NCI-H1417 (cell line): ENCODE measurements around the gene KBTBD3.
"Not testable (repeated sequence)": the region's sequence is repeated elsewhere in the genome, so short reads cannot be mapped to it uniquely, and the experiment has no call there.

Experiments used
- DNase-seq, 3 experiments: peaks; one replicate each; lab custom pipeline; 2025; lab: John Stamatoyannopoulos, UW

Gene KBTBD3

GRCh38 chr11:106061249-106061784 is 15.8 kb downstream of the KBTBD3 start:
- no peak for DNase-seq

- no peak for DNase-seq
Measured at GRCh38 chr11:106059617-106060016, 17.5 kb downstream of the KBTBD3 start.

- DNase-seq: not testable (repeated sequence)
Measured at GRCh38 chr11:106058377-106058776, 18.8 kb downstream of the KBTBD3 start.

GRCh38 chr11:106051103-106051502 is 26.0 kb downstream of the KBTBD3 start:
- no peak for DNase-seq

DNA sequence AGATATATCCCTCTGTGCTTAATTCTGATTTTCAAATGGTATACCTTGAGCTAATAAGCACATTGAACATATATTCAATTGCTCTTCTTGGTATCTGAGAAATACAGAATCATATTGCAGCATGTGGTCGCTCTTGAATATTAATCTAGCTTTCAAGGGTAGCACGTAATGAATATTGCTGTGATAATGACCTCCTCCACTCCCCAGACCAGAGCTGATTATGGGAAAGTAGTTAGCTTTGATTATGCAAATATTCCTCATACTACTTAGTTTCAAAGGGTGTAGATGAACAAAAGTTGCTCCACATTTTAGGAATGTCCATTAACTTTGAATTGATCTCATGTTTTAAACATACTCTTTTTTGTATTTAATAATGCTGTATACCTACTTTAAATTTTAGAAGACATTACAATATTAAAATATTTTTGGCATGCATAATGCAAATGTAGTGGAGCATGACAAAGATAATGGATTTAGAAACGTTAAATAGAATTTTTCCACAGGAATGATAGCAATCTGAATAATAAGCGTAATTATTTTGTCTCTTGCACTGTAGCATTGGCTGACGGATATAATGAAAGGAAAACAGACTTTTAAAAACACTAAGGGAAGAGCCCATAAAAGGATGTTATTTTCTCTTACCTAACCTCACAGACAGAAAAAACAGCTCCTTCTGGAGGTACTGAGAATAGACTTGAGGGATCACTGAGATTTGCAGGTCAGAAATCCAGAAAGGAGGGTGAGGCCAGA is 27.2 kb downstream of the KBTBD3 start:
- no peak for DNase-seq

GRCh38 chr11:106047631-106048030 is 29.5 kb downstream of the KBTBD3 start:
- no peak for DNase-seq

- no peak for DNase-seq
Measured at GRCh38 chr11:106043540-106043939, 33.6 kb downstream of the KBTBD3 start.

GRCh38 chr11:106032861-106033260 is 44.3 kb downstream of the KBTBD3 start:
- DNase-seq: no peak

GRCh38 chr11:106031936-106032335 is 45.2 kb downstream of the KBTBD3 start:
- DNase-seq: no peak

- no peak for DNase-seq
Measured at GRCh38 chr11:106031202-106031810, 45.8 kb downstream of the KBTBD3 start.

GRCh38 chr11:106030609-106031008 is 46.5 kb downstream of the KBTBD3 start:
- no peak for DNase-seq

DNA sequence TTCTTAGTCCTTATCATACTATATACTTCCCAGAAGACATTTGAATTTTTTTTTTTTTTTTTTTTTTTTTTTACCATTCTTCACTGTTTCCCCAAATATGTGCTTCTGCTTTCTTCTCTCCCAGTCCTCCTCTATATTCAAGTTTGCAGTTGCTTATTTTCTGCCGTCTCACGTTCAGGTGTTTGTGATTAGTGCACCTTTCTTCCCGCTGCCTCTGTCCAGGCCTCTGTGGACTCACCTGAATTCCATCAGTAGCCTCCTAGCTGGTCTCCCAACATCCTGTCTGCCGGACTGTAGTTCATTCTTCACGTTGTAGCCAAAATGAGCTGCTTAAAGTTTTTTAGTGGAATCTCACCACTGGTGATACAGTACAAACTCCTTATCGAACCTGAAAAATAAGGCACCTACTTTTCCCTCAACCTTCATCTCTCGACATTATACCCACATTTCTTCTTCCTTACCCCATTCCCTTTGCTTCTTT is 54.3 kb downstream of the KBTBD3 start:
- DNase-seq: no peak

DNA sequence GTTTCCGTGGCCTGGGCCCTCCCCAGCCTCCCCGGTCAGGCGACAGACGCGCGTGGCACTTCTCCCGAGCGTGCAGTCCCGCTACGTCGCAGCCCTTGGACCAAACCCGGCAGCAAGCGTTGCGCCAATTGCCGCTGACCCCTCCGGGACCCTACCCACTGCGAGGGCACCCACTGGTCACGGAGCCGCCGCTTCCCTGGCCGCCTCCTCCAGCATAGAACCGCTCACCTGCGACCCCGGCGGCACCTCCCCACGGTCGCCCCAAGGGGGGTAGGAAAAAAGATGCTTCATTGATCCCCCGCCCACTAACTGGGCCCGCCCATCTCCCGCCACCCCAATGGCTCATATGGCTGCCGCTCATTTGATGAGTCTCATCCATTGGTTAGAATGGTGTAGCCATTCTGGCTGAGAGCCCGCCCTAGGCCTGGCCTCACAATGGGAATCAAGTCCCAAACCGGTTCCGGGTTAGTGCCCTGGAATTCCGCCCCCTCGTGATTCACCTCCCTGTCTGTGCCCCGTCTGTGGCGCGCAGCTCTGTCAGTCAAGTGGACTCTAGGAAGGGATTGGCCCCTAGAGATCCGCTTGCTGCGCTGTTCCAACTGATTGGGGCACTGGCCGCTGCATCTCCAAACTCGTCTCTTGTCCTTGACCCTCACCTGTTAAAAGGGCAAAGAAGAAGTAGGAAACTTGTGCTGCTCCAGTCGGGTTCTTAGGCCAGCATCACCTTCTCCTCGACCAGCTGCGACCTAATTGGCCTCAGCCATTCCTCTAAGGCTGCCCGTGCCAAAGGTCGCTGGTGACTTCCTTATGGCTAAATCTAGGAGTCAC is 55.0 kb downstream of the KBTBD3 start, which contains the start of gene MSANTD4:
Gene MSANTD4, minus strand, starts transcription at position 274 of the 828 bp plus-strand sequence. CDS start 11,323 bp downstream, outside the sequence.
- DNase-seq: peak; percentile 98 to 100 (median 99)

DNA sequence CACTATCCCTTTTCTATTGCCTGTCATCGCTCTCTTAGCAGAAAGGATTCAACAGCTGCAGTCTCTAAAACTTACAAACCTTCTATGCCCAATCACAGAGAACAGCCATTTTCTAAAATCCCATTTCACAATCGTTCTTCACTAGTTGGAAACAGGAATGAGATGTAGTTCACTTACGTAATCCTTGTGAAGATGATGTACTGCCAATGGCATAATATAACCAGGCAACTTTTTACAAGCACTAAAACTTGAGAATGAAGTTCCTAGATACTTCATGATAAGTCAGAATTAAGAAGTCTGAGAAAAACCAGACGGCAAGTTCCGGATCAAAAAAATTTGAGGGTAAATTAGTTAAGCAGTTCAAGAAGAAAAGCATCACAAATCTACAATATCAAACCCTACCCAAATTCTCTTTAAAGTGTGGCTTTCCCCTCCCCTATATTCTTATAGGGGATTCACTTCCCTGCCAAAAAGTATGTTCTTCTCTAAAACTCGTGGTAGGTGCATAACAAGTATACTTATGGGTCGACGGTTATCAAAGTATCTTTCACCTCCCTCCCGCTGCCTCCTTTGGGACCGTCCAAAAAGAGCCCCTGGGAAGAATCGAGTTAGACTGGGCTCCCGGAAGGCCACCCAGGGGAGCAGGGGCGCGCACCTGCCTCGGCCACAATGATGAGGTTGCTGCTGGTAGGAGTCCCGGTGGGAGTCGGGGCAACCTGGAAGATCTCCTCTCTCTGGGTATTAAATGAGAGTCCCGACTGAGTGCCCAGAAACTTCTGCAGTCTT is 55.8 kb downstream of the KBTBD3 start:
- peak in 1 of 3 experiments; percentile 82 for DNase-seq

DNA sequence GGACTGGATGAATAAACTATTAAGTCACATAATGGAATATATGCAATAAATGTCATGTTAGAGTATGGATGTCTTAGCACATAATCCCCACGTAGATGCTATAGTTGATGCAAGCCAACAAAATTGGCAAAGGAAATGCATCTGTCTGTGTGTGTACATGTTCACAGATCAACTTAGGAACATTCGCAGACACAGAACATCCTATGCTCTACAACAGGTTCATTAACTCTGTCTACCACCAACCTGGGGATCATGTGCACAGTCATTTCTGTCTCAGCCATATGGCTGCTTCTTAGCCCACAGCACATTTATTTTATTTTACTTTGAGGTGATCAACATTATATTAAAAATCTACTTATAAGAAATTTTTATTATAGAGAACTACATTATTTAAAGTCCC is 60.1 kb downstream of the KBTBD3 start:
- DNase-seq: no peak

DNA sequence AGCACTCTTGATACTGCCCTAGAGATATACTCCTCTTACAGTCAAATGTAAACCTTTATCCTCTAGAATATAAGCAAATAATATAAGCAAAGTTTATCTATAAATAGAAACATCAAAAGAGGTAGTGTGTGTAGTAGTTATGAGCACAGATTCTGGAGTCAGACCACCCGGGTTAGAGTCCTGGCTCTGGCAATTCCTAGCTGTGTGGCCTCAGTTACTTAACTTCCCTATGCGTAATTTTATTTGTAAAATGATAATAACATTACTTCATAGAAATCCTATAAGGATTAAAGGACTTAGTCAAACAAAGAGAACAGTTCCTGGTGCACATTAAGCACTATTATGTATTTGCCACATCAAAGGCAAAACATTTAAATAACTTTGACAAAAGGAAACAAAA is 62.1 kb downstream of the KBTBD3 start:
- DNase-seq: no peak

GRCh38 chr11:106014620-106015019 is 62.5 kb downstream of the KBTBD3 start:
- peak in 2 of 3 experiments; percentile 13 to 74 for DNase-seq

DNA sequence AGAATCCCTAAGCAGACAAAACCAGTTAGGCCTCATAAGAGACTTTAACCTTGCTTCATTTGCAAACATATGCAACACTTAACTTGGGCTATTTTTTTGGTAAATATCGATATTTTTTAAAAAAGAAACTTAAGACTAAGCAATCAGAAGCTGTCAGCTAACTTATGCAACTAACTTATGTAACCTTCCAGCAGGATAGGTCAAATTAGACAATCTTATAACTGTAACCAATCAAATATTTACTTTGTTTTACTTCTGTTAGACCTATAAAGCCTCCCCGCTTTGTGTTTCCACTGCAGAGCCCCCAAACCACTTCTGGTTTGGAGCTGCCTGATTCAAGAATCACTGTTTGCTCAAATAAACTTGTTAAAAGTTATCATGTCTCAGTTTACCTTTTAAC is 63.1 kb downstream of the KBTBD3 start:
- no peak for DNase-seq

DNA sequence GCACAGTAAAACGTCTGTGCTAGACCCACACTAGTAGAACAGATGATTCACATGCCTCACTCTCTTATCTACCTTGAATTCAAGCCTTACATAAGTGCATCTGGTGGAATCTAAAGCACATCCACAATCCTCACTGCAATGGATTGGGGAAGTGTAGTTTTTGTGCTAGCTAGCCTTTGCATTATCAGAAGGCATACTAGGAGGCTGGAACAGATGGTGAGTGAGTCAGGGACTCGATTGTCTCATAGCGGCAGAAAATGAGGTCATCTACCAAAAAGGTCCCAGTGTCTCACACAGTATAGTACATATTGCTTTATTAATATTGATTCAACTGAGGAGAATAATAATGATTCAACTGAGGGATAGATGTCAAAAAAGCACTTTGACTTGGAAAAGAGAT is 64.4 kb downstream of the KBTBD3 start:
- no peak for DNase-seq

DNA sequence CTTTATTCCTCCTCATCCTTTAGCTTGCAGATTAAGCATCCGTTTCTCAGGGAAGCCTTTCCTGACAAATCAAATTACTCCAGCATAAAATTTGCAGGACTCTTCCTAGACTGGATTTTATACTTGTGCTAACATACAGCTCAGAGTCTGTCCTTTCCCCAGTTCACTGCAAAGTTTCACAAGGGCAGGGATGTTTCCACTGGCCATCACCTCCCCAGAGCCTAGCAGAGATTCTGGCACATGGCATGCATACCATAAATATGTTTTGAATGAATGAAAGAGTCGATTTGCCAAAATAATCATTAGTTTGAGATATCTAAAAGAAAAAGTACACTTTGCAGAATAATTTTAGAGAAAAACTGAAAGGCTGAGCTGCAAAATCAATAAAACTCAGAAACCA is 65.7 kb downstream of the KBTBD3 start:
- no peak for DNase-seq

GRCh38 chr11:106003094-106003493 is 74.1 kb downstream of the KBTBD3 start:
- not testable (repeated sequence) for DNase-seq
